ENCODE data around the gene XRCC6.
"Not testable (repeated sequence)": the region's sequence is repeated elsewhere in the genome, so short reads cannot be mapped to it uniquely, and the experiment has no call there.

XRCC6 gene

DNA sequence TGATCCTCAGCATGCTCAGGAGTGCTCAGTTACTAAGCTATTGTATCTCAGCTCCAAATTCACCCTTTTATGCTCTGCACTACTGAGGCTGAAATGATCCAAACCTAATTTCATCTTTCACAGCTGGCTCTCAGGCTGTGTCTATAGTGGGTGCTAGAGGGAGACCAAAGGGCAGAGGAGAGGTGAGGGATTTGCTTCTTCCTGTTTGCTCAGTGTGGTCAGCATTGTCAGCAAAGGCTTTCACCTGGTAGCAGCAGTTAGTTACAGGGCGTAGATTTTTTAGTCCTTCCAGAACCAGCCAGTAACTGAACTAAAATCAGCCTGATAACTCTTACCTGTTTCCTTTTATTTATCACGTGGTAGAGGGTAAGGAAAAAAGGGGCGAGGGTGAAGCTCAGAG lies 33.2 kb downstream of the XRCC6 start:
- DNase-seq: no peak

DNA sequence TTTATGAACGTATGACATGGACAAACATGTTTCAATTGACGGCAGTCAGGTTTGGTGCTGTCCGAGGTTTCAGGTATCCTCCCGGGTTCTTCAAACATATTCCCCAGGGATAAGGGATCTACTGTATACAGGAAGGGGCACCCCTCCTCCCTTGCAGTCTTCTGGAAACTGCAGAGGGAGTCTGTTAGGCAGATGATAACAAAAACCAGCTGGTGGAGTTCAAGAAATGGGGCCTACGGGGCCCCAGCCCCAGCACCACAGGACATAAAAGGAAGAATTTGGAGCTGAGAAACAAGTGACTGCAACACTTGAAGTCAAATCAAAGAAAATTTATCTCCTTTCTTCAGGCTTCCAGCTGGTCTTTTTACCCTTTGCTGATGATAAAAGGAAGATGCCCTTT lies 35.5 kb downstream of the XRCC6 start:
- DNase-seq: no peak

DNA sequence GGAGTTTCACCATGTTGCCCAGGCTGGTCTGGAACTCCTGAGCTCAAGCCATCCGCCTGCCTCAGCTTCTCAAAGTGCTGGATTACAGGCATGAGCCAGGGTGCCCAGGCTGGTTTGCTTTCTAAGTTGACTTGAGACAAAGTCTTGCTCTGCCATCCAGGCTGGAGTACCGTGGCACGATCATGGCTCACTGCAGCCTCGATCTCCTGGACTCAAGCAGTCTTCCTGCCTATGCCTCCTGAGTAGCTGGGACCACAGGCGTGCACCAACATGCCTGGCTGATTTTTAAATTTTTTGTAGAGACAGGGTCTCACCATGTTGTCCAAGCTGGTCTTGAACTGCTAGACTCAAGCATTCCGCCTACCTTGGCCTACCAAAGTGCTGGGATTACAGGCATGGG lies 36.6 kb downstream of the XRCC6 start:
- no peak for DNase-seq

DNA sequence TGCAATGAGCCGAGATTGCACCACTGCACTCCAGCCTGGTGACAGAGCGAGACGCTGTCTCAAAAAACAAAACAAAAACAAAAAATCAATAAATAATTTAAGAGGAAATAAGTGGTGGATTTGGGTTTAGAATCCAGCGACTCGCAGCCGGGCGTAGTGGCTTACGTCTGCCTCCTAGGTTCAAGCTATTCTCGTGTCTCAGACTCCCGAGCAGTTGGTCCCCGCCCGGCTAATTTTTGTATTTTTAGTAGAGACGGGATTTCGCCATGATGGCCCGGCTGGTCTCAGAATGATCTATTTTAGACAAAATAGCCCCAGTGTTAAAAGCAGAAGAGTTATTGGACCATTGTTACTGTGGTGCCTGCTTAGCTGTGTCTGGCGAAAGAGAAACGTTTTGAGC lies 37.8 kb downstream of the XRCC6 start:
- DNase-seq: no peak

DNA sequence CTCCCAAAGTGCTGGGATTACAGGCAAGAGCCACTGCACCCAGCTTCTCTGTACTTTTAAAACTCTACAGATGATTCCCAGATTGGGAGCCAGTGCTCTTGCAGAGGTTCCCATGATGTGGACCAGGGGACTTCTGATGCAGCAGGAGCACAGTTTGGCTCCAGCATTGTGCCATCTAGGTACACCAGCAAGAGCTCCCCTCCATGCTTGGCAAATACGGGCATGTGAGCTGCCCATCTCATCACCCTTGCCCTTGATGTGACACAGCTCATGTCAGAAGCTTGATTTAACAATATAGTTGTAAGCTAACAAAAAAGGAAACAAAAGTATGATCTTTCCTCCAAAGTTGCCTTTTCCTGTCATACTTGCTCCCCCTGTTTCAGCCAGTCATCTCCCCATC lies 38.8 kb downstream of the XRCC6 start:
- DNase-seq: no peak

DNA sequence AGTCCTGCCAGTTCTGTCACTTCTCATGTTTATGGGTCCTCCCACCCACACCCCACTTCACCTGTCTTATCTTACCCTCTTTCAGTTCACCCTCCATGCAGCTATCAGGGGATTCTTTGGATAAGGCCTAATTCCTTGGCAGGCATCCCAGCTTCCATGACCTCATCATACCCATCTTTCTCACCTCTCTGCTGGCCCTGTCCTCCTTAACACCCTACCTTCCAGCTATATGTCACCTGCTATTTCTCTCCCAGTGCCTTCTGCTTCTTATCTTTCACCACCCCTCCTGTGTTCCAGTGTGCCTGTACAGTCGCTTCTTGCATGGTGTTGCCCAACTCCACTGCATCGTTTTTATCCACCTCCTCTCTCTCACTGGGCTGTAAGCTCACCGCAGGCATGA lies 39.3 kb downstream of the XRCC6 start:
- DNase-seq: no peak

DNA sequence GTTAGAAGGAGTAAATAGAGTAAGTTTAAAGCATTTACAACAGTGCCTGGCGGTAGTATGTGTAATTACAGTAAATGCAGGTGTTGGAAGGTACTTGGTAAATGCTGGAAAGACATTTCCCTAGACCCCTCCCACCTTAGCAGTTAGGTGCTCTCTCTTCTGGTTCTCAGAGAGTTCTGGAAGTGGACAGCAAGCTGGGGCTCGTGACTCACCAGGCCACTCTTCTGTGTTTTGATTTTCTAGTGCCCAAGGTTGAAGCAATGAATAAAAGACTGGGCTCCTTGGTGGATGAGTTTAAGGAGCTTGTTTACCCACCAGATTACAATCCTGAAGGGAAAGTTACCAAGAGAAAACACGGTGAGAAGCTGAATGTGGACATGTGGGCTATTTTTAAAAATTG lies 40.0 kb downstream of the XRCC6 start:
- DNase-seq: no peak

DNA sequence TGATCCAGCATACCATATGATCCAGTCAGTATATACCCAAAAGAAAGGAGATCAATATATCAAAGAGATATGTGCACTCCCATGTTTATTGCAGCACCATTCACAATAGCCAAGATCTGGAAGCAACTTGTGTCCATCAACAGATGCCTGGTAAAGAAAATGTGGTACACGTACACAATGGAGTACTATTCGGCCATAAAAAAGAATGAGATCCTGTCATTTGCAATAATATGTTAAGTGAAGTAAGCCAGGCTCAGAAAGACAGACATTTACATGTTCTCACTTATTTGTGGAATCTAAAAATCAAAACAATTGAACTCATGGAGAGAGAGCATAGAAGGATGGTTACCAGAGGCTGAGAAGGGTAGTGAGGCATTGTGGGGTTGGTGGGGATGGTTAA lies 40.6 kb downstream of the XRCC6 start:
- no peak for DNase-seq

DNA sequence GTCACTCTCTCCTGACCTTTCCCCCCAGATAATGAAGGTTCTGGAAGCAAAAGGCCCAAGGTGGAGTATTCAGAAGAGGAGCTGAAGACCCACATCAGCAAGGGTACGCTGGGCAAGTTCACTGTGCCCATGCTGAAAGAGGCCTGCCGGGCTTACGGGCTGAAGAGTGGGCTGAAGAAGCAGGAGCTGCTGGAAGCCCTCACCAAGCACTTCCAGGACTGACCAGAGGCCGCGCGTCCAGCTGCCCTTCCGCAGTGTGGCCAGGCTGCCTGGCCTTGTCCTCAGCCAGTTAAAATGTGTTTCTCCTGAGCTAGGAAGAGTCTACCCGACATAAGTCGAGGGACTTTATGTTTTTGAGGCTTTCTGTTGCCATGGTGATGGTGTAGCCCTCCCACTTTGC lies 42.5 kb downstream of the XRCC6 start:
- DNase-seq: not testable (repeated sequence)

DNA sequence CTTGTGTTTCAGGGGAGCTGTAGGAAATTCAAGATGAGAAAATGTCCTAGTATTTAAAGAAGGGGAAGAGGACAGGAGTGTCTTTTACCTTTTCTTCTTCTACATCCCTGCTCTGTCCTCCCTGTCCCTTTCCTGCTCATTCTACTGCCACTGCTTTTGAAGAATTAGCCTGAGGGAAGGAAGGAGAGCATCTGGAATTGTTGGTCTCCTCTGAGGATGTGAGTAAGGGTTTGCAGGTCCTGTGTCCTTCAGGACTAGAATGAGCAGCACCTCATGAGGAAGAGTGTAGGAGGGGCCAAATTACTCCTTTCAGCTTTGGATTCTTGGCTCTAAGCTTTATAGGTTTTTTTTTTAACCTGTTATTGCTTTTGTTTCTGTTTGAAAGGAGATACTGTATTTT lies 43.4 kb downstream of the XRCC6 start:
- no peak for DNase-seq

DNA sequence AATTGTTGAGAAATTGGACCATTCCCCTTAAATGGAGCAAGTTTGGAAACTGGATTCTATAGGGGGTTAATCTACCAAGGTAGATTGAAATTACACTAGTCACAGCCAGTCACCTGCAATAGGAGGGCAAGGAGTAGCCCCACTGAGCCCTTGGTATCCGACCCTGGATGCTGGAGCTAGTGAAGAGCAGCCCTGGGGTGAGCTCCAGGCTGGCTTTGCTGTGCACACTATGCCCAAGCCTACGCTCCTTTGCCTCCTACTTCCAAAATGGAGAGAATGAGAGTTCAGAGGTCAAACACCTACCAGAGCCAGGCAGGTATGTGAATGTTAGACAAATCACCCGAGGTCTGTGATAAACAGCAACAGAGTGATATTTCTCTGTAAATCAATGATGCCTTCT lies 43.9 kb downstream of the XRCC6 start:
- no peak for DNase-seq

DNA sequence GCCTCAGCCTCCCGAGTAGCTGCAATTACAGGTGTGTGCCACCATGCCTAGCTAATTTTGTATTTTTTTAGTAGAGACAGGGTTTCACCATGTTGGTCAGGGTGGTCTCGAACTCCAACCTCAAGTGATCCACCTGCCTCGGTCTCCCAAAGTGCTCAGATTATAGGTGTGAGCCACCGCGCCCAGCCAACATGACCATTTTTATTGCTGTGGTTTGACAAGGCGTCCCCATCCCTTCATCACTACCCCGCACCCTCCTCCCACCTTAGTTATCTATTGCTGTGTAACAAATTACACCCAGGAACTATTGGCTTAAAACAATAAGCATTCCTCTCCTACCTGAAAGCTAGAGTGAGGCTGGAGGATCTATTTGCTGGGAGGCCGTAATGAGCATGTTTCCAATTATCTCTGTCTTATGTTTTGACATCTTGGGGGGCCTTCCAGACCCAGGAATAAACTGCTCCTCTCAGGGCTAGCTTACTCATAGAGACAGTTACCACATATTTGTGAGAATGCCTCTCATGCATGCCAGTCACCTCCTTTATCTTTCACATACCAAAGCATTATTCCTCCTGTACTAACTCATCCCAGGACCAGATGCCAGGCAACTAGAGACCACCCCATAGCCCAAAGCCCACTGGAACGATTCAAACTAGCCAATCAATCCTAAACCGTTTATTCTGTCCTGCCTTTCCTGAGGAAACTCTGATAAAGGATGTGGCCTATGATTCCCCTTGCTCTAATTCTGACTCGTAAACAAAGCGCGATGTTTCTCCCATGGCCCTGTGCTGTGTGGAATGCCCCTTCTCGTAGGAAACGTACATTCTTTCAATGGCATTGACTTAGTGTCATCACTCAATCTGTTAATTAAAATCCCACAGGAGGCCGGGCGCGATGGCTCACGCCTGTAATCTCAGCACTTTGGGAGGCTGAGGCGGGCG lies 48.1 kb downstream of the XRCC6 start:
- no peak for DNase-seq

DNA sequence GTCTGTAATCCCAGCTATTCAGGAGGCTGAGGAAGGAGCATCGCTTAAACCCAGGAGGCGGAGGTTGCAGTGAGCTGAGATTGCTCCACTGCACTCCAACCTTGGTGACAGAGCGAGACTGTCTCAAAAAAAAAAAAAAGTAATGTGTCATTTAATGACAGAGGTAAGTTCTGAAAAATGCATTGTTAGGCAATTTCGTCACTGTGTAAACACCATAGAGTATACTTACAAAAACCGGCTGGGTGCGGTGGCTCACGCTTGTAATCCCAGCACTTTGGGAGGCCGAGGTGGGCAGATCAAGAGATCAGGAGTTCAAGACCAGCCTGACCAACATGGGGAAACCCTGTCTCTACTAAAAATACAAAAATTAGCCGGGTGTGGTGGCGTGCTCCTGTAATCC lies 51.0 kb downstream of the XRCC6 start:
- DNase-seq: not testable (repeated sequence)

DNA sequence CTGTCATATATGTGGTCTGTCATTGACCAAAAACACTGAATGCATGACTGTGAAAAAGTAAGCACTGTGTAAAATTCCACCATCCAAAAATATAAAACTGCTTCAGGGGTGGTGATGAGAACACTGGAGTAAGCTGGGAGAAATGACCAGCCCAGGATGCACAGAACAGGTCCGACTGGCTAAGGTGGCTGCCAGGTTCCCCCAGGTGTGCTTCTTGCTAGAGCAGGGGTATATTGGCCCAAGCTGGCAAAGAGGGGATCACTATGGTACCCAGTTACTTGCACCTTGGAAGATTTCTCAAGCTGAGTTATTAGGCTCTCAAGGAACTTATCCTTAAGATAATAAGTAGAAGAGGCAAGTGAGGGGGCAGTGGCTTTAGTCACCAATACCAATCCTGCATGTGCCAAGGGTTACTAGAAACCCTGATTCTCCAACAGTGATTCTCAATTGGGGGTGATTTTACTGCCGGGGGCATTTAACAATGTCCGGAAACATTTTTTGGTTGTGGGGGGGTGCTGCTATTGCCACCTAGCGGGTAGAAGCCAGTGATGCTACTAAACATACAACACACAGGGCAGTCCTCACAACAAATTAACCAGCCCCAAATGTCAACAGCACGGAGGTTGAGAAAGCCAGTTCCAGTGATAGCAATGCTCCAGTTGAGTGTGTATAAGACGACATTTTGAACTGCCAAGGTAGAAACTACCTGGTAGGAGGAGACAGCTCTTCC lies 51.9 kb downstream of the XRCC6 start:
- DNase-seq: no peak

DNA sequence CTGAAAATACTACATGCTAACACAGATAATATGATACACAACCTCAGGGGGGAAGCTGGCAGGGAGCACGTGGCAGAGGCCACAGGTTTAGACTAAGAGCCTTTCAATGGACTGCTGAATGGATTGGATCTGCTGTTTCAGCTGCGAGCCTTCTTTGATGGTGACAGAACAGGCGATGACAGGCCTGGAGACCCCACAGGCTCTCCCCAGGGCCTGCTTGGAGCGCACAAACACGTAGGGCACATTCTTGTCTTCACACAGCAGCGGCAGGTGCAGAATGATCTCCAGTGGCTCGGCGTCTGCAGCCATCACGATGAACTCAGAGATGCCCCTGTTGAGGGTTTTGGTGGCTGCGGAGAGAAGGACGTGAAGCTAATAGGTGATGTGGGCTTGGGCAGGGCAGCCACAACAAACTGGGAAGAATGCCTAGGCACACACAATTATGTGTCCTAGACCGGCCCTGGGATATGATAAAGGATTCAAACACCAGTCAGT lies 53.8 kb downstream of the XRCC6 start:
- no peak for DNase-seq

DNA sequence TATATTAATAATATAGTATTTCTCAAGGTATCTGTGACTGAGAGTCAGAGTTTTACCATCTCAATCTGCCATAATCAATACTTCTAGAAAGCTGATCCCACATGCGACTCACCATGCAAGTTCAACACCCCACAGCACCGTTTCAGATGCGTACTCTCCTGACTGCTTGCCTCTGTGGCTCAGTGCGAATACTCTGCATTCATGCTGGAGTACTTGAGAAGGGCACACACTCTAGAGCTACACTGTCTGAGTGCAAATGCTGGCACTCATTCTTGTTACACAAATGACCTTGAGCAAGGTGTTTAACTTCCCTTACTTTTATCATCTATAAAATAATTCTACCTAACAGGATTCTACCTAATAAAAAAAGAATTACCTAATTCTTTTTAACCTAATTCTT lies 55.0 kb downstream of the XRCC6 start:
- no peak for DNase-seq

DNA sequence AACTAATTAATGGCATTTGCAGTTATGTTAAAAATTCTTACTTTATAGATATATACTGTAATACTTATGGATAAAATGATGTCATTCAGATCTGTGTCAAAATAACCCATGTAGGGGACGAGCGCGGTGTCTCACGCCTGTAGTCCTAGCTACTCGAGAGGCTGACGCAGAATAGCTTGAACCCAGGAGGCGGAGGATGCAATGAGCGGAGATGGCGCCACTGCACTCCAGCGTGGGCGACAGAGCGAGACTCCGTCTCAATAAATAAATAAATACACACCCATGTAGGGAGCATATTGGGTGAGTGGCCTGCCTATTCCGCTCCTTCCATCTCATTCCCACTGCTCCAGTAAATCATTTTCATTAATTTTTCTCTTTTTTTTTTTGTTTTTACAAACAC lies 60.5 kb downstream of the XRCC6 start:
- DNase-seq: no peak

DNA sequence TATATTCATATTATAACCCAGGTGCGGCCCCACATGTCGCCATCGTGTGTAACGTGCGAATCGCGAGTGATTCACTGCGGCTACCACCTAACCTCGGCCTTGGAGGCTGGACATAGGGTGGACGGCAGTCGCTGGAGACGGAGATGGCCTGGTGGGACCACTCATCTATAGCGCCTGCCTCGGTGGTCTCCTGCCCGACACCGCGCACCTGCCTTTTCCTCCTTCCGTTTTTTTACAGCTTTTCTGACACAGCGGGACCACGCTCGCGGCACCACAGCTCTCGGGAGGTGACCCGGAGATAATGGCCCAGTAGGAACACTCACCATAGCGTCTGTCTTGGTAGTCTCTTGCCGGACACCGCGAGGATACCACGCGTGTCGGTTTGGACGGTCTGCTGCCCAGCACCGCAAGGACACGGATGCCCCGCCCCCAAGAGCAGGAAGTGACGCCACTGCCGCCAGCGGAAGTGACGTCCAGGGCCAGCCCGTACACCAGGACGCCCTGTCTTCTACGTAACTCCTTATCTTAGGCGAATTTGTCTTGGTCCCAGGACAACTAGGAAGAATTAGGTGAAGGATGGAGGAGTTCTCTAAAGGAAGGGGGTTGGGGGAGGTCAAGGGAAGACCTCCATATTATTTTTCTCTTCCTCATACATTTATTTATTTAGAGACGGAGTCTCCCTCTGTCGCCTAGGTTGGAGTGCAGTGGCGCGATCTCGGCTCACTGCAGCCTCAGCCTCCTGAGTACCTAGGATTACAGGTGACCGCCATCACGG lies 61.1 kb downstream of the XRCC6 start:
- DNase-seq: peak; percentile 93

DNA sequence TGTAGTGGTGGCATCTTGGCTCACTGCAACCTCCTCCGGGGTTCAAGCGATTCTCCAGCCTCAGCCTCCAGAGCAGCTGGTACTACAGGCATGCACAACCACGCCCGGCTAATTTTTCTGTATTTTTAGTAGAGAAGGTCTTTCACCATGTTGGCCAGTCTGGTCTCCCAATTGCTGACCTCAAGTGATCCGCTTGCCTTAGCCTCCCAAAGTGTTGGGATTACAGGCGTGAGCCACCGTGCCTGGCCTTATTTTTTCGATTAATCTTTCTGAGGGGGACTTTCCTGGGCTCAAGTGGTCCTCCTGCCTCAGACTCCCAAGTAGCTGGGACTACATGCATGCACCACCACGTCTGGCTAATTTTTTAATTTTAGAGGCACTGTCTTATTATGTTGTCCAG lies 62.0 kb downstream of the XRCC6 start:
- DNase-seq: no peak

DNA sequence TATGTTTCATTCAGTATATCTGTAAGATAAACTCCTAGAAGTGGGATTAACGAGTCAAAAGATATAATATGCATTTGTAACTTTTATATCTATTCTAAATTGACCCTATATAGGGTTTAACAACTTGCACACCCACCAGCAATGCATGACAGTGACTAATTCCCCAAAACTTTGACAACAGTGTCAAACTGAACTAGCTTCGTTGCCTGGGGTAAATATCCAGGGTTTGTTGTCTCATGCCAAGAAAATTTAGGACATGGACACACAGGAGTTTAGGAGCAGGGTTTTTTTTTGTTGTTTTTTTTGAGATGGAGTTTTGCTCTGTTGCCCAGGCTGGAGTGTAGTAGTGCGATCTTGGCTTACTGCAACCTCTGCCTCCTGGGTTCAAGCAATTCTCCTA lies 62.5 kb downstream of the XRCC6 start:
- DNase-seq: no peak

DNA sequence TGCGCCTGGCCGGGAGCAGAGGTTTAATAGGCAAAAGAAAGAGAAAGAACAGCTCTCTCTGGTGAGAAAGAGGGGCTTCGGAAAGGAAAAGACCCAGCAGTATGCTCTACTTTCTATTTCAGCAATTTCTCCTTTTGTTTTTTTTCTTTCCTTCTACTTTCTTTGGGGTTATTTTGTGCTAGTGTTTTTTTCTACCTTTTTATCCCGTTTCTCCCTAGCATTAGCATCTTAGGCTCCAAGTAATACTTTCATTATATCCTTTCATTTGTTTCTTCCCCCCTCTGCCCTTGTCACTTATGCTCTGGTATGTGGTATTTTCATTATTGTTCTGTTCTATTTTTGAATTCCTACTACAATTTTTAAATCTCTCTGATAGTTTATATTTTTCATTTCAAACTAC lies 63.1 kb downstream of the XRCC6 start:
- no peak for DNase-seq

DNA sequence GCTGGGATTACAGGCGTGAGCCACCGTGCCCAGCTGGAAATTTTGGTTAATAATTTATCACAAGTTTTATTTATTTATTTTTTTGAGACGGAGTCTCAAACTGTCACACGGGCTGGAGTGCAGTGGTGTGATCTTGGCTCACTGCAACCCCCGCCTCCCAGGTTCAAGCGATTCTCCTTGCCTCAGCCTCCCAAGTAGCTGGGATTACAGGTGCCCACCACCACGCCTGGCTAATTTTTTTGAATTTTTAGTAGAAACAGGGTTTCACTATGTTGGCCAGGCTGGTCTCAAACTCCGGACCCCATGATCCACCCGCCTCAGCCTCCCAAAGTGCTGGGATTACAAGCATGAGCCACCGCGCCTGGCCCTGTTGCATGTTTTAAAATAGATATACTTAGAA lies 65.8 kb downstream of the XRCC6 start:
- DNase-seq: not testable (repeated sequence)

DNA sequence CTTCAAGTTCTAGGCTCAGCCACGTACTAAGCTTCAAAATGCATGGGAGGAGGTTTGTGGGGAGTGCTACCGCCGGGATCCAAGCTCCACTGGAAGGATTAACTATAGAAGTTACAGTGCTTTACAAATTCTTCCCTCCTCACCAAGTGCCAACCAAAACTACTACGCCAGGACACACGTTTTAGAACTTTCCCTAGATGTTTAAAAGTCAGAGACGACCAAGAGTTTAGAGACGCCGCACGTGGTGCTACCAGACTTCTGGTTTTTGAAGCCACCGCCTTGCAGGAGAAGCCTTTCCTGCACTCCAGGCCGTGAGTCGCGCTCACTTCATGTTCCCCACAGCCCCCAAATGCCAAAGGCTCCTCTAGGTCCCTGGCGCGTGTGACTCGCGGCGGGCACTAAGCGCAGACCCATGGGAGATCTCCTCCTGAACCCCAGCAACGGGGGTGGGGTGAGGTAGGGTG lies 66.8 kb downstream of the XRCC6 start:
- peak; percentile 46 for DNase-seq
